HG03460 (cell line): Measurements from ENCODE around the gene SYT7.
"Not testable (repeated sequence)": the region's sequence is repeated elsewhere in the genome, so short reads cannot be mapped to it uniquely, and the experiment has no call there.

Experiments used
- ATAC-seq: cut with Tn5 transposase; IDR thresholded peaks from one replicate; pipeline ENCODE4 v1.9.1; 2021; ENCODE audit not compliant: unreplicated experiment

SYT7 gene, protein sequence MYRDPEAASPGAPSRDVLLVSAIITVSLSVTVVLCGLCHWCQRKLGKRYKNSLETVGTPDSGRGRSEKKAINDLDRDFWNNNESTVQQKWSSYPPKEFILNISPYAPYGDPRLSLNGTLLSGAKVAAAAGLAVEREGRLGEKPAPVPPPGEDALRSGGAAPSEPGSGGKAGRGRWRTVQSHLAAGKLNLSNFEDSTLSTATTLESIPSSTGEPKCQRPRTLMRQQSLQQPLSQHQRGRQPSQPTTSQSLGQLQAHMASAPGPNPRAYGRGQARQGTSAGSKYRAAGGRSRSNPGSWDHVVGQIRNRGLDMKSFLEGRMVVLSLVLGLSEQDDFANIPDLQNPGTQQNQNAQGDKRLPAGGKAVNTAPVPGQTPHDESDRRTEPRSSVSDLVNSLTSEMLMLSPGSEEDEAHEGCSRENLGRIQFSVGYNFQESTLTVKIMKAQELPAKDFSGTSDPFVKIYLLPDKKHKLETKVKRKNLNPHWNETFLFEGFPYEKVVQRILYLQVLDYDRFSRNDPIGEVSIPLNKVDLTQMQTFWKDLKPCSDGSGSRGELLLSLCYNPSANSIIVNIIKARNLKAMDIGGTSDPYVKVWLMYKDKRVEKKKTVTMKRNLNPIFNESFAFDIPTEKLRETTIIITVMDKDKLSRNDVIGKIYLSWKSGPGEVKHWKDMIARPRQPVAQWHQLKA

GRCh38 chr11:61581030-61581928 is at the start of gene SYT7:
Gene SYT7, minus strand, starts transcription at chr11:61581076. Its CDS starts 256 bp downstream, at chr11:61580820.
- peak; percentile 78 for ATAC-seq

GRCh38 chr11:61630089-61630488 is 49.2 kb upstream of the SYT7 start:
- no peak for ATAC-seq

DNA sequence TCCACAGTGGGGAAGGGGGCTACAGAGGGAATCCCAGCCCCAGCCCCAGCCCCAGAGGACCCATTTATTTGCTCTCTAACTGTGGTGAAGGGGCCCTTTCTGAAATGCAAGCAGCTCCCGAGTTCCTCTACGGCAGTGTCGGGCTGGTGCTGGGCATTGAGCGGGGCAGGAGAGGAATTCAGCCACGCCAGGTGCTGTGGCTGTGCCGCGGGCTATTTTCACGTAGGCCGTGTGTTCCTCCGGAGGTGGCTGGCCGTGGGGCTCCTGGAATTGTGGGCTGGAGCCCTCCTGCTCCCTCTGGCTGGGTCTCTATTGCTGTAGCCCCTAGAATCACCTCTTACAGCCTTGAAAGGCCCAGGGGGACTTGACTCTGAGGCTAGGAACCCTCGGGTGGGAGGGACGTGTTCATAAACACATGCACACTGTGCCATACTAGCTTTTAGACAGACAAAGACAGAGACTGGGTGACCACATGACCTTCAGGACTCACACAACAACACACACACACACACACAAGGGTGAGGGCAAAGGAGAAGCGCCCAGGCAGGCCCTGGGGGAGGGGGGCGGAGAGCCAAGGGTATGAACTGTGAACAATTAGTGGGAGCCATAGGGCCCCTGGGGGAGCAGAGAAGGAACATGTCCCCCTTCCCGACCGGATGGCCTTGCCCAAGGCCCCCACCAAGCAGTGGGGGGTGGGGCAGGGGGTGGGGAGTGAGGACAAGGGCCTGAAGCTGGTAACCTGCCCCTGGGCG is 48.4 kb upstream of the SYT7 start:
- ATAC-seq: no peak

GRCh38 chr11:61628662-61628970 is 47.7 kb upstream of the SYT7 start:
- ATAC-seq: no peak

- ATAC-seq: no peak
Observed at GRCh38 chr11:61627850-61628661, 47.2 kb upstream of the SYT7 start.

DNA sequence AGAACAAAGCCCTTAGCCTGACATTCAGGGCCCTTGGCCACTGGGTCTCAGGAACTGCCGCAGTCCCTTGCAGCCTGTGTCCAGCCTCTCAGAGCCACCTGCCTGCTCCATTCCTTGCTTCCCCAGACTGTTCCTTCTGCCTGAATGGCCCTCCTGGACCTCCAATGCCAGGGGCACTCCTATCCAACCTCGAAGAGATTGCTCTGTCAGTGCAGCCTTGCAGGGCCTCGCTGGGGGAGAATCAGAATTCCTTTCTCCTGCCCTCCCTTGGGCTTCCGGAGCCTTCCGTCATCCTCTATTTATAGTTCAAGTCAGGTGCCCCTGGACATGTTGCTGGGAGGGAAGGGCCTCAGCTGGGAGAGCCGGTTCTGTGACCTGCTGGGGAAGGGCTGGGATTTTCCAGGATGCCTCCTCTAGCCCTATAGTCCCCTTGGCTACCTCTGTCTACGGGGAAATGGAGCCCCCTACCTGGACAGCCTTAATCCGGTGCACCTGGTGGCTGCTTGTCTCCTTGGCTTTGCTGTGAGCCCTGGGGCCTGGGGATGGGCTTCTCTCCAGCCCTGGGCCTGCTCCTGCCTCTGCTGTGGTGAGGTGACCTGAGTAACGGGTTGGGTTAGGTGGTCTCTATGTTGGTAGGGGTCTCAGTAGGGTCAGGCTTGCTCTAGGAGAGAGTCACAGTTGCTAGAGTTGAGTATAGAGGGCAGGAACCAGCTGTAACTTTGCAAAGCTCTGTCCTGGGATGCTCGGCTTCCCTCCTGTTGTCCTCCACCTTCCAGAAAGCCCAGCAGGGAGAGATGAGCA is 45.9 kb upstream of the SYT7 start:
- ATAC-seq: no peak

- ATAC-seq: no peak
Observed at GRCh38 chr11:61625525-61625924, 44.6 kb upstream of the SYT7 start.

- ATAC-seq: no peak
Observed at GRCh38 chr11:61621917-61622585, 41.2 kb upstream of the SYT7 start.

DNA sequence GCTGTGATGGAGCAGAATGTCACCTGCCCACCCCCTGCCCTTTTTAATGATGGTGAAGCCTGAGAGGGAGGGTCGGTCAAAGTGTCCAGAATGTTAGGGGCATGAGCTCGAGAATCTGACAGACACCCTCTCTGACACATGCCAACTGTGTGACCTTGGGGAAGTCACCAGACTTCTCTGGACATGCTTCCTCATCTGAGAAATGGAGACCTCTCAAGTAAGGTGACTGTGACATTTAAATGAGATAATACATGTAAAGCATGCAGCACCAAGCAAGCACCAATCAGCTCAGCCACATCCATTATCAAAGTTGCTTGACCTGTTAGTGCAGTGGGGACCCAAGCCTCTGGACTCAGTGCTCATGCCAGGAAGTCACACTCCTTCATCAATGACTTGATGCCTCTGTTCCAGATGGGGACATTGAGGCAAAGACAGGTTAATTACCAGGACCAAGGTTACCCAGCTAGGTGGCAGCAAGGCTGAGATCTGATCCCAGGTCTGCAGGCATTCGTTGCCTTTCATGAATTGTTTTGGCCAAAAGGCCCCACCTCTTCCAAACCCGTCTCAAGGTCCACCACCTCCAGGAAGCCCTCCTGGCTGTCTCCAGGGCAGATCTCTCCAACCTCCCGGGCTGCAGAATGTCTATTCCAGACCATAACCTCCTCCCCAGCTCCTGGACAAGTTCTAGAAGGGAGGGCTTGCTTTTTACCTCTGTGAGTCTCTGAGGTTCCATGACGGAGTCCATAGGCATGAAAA is 38.8 kb upstream of the SYT7 start:
- no peak for ATAC-seq

- ATAC-seq: no peak
Observed at GRCh38 chr11:61618978-61619377, 38.1 kb upstream of the SYT7 start.

- ATAC-seq: no peak
Observed at GRCh38 chr11:61617515-61617914, 36.6 kb upstream of the SYT7 start.

DNA sequence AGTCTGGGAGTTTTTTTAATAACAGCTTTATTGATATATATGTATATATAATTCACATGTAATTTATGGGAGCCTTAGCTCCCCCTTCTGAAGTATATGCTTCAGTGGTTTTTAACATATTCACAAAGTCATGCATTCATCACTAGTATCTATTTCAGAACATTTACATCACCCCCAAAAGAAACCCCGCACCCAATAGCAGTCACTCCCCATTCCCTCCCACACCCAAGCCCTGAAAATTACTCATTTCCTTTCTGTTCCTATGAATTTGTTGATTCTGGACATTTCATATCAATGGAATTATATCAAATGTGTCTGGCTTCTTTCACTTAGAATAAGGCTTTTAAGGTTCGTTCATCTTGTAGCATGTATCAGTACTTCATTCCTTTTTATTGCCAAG is 35.6 kb upstream of the SYT7 start:
- ATAC-seq: no peak

GRCh38 chr11:61614782-61615181 is 33.9 kb upstream of the SYT7 start:
- ATAC-seq: not testable (repeated sequence)

DNA sequence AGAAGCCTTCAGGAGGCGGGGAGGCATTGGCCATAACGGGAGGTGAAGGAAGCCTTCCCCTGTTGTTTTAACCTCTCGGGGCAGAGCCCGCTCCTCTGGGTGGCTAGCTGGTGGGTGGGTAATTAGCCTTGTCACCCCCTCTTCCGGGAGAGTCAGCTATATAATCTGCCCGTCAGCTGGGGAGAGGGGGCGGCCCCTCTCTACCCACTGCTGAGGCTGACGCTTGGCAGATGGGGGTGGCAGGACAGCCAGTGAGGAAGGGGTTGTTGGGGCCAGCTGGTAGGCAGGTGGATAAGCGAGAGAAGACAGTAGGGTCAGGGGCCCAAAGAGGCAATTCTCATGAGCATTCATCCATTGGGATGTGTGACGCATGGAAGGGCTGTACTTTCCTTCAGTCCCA is 33.0 kb upstream of the SYT7 start:
- no peak for ATAC-seq

DNA sequence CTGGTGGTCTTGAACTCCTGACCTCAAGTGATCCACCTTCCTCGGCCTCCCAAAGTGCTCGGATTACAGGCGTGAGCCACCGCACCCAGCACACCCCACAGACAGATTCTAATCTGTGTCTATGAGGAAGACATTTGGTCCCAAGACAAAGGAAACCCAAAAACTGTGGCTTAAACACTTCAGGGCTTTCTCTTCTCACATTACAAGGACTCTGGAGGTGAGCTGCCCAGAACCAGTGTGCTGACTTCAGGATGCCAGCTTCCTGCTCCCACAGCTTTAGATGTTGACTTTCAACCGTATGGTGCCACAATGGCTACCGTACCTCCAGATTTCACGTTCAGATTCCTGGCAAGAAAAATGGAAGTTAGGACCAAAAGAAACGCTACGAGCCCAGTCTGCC is 32.2 kb upstream of the SYT7 start:
- ATAC-seq: no peak

DNA sequence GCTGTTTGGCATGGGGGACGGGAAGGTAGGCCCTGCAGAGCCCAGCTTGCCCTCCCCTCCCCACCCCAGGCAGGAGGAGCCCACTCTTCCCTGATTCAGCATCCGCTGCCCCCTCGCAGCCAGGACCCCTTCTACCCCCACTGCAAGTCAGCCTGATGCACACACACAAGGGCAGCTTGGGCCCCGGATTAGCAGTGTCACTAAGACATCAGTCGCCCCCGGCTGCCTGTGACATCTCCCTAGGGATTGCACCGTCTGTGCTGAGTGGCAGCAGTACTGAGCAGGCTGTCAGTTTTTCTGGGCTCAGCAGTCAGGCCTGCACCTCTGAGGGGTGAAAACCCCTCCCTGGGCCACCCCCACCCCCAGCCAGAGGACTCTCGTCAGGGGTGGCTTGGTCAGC is 30.4 kb upstream of the SYT7 start:
- ATAC-seq: no peak

DNA sequence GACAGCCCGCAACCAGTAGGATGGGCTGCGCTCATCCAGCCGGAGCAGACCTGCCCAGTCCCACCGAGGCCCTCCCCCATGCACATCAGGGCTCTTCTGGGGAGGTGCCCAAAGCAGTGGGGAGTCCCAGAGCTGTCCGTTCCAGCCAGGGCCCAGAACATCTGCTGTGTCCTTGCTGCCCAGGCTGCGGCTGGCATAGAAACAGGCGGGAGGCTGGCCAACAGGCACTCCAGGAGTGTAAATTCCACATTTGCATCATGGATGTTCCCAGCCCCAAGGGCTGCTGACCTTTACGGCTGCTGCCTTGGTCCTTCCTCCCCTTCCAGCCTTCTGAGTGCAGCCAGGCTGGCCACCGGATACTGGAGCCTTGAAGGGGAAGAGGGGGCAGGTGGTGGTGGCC is 30.0 kb upstream of the SYT7 start:
- ATAC-seq: no peak

DNA sequence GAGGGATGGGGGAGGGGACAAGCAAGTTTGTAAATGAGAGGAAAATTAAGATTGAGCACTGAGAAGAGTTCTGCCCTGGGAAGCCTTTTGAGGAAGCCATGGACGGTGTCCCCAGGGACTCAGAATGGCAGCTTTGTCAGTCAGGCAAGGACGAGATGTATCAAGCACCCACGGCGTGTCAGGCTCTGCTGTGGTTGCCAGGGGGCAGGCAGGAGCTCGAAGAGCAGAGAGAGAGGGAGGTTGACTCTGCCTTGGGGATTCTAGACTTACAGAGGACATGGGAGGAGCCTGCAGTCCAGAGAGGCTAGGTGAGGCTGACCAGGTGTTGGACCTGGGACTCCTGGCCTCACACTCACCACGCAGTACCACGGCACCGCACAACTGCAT is 29.1 kb upstream of the SYT7 start:
- ATAC-seq: no peak
